Activated CD8-positive, alpha-beta T cell treated with anti-CD3 and anti-CD28 coated beads for 36 hours (primary cell): ENCODE data around the gene VPS37C. TPM values are rescaled to one million over a fixed set of nuclear protein-coding genes. Genes with fewer than 3 reads are reported as not detected.
A peak's percentile ranks its signal among the peaks of the same experiment; 100 is the strongest.
"Not testable (repeated sequence)": the region's sequence is repeated elsewhere in the genome, so short reads cannot be mapped to it uniquely, and the experiment has no call there.

Experiments
- ATAC-seq: fragments of 200-7000 bp; cut with Tn5 transposase; one replicate; pipeline ENCODE4 v1.10.0; 2021; ENCODE audit warnings: mild to moderate bottlenecking, moderate library complexity
- CTCF ChIA-PET: fragments of 350-600 bp; sonication (Branson Sonifier 250); formaldehyde crosslinking; loops from one replicate; lab custom pipeline; 2021; ENCODE audit warnings: antibody characterized with exemption; lab: Charles Lee
- POLR2A ChIA-PET: fragments of 350-600 bp; sonication (Branson Sonifier 250); formaldehyde crosslinking; loops from one replicate; lab custom pipeline; 2021; ENCODE audit warnings: antibody characterized with exemption; lab: Charles Lee
- DNase-seq: peaks from one replicate; pipeline ENCODE4 v3.0.0-alpha.2; 2020
- H3K27ac Mint-ChIP-seq: one replicate; pipeline ENCODE4 v1.8.0; 2021; ENCODE audit warnings: mild to moderate bottlenecking, mixed read lengths
- H3K27me3 Mint-ChIP-seq: one replicate; pipeline ENCODE4 v1.8.0; 2021; ENCODE audit warnings: mixed read lengths
- H3K36me3 Mint-ChIP-seq: one replicate; pipeline ENCODE4 v1.8.0; 2021; ENCODE audit warnings: low read depth, mixed read lengths
- H3K4me1 Mint-ChIP-seq: one replicate; pipeline ENCODE4 v1.8.0; 2021; ENCODE audit warnings: low read depth, mixed read lengths
- H3K4me3 Mint-ChIP-seq: one replicate; pipeline ENCODE4 v1.8.0; 2021; ENCODE audit warnings: mild to moderate bottlenecking, moderate library complexity, mixed read lengths
- H3K9me3 Mint-ChIP-seq: one replicate; pipeline ENCODE4 v1.8.0; 2021; ENCODE audit warnings: mixed read lengths
- intact Hi-C: fragments of 100-400 bp; cut with micrococcal nuclease; formaldehyde crosslinking; loops from one replicate; pipeline ENCODE4 v1.10.0; 2022
- total RNA-seq, 2 experiments: library from RNA; stranded (reverse); gene quantifications; one replicate each; pipeline ENCODE4 v1.2.3, GENCODE V29; 2021
- TF ChIP-seq, protein P1 (sequence below): fragments of 200-600 bp; IDR thresholded peaks from one replicate; pipeline ENCODE4 v1.8.0; 2022; ENCODE audit warnings: antibody characterized with exemption, mild to moderate bottlenecking

The VPS37C gene
- total RNA-seq, result 1 to 10 TPM; 6.6 to 7.2 TPM

DNA sequence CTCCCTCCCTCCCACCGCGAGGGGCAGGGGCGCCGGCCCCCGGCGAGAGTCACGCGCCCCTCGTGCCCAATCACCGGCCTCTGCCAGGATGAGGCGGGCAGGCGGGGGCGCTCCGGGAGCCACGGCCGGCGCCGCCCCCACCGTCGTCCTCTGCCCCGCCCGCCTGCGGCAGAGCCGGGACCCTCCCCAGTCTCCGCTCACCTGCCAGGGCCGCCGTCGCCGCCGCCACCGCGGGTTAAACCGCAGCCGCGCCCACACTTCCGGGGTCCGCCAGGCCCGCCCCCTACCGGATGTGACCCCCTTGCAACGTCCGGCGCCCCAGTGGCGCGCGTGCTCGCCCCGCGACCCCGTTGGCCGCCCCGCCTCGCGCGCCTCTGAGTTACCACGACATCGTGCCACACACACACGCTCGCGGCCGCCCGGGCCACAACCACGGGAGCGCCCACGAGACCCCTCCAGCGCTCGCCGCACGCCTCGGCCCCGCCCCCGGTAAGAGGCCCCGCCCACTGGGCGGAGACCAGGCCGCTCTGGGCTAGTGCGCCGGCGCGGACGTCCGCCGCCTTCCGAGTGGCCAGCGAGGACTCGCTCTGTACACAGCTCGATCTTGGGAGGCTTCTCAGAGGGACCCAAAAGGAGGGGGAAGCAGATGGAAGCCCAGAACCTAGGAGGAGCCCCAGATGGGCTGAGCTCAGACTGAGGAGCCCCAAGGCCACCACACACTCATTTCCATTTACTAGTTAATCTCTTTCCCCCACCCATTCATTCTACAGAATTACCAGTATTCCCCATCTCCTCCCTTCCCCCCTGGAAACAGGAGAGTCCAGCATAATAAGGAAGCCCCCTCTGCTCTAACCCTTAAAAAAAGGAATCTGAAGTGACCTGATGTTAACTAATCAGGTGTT, at the start of gene VPS37C:
Gene VPS37C (minus strand): TSS at position 237 of the 902 bp plus-strand sequence. CDS start 22,597 bp downstream, outside the sequence.
- ChIA-PET POLR2A (interaction anchor here (1.0 to 1.8 kb wide), 5 partner anchors 8 to 246 kb away, joined by 3 to 7 read pairs (median 4); partner anchors contain the start of gene SLC15A3), CTCF (interaction anchor here (1.0 to 1.8 kb wide), 2 partner anchors 26 to 49 kb away, joined by 3 to 6 read pairs; no protein-coding TSS in a partner anchor)
- H3K36me3 Mint-ChIP-seq, result peaks cover 2% of the 10 kb centered on the region

DNA sequence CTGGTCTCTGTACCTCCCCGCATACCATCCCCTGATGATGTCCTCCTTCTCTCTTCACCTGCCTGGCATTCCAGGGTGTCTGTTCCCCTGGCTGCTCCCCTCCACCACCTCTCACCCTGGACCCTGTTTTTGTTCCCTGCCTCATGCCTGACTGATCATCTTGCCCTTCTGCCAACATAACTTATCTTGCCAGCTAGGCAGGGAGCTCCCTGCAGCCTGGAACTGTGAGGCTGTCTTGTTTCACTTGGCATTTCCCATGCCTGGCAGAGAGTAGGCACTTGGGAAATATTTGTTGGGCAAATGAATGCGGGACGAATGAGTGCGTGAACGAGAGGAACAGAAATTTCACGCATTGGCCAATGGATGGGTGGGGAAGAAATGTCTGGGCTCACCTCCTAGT, 49.4 kb upstream of the VPS37C start:
- intact Hi-C loops, H3K36me3 Mint-ChIP-seq, H3K9me3 Mint-ChIP-seq, H3K27me3 Mint-ChIP-seq, ATAC-seq, DNase-seq, H3K27ac Mint-ChIP-seq, CTCF ChIA-PET, H3K4me3 Mint-ChIP-seq, POLR2A ChIA-PET, H3K4me1 Mint-ChIP-seq: not testable (repeated sequence)

More for the DNA sequence above, at the start of gene VPS37C:
- H3K27me3 Mint-ChIP-seq, result no peaks in the 10 kb centered on the region
- H3K4me3 Mint-ChIP-seq, result peak within 1 kb of the TSS; percentile 89
- intact Hi-C loops, result no loop called here
- ATAC-seq (peak; percentile 81), DNase-seq (peak; percentile 94)
- TF ChIP-seq, protein P1, sequence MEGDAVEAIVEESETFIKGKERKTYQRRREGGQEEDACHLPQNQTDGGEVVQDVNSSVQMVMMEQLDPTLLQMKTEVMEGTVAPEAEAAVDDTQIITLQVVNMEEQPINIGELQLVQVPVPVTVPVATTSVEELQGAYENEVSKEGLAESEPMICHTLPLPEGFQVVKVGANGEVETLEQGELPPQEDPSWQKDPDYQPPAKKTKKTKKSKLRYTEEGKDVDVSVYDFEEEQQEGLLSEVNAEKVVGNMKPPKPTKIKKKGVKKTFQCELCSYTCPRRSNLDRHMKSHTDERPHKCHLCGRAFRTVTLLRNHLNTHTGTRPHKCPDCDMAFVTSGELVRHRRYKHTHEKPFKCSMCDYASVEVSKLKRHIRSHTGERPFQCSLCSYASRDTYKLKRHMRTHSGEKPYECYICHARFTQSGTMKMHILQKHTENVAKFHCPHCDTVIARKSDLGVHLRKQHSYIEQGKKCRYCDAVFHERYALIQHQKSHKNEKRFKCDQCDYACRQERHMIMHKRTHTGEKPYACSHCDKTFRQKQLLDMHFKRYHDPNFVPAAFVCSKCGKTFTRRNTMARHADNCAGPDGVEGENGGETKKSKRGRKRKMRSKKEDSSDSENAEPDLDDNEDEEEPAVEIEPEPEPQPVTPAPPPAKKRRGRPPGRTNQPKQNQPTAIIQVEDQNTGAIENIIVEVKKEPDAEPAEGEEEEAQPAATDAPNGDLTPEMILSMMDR, result no peak
- peaks cover 3% of the 10 kb centered on the region for H3K9me3 Mint-ChIP-seq
- H3K4me1 Mint-ChIP-seq, result peaks cover 56% of the 10 kb centered on the region
- peak within 1 kb of the TSS; percentile 91 for H3K27ac Mint-ChIP-seq

DNA sequence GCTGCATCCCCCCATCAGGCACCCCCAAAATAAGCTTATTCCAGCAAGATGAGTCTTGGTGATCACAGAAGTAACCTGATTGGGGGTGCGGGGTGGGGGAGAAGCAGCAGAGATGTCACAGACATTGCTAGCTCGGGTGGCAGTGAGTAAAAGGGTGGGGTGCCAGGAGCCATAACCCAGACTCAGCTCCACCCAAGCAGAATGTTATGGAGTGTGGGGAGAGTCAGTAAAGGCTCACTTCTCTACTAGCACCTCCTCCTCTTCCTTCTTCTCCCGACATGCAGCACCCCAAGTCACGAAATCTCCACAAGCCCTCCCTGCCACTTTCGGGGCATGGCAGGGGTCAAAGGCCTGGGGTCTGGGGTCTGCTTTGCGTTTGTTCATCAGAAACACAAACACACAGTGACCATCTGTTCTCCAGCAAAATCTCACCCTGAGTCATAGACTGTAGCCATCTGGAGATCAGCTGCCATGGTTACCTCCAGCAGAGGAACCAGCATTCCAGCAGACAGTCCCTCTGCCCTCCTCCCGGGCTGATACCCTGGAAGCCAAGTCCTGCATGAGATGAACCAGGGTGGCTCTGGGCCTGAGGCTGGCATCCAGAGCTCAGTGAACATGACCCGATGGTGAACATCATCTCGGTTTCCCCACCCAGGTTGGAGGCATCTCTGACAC, 46.5 kb upstream of the VPS37C start:
- H3K36me3 Mint-ChIP-seq, ATAC-seq, H3K27me3 Mint-ChIP-seq, intact Hi-C loops, H3K9me3 Mint-ChIP-seq, H3K4me1 Mint-ChIP-seq, CTCF ChIA-PET, H3K4me3 Mint-ChIP-seq, POLR2A ChIA-PET, DNase-seq, H3K27ac Mint-ChIP-seq: not testable (repeated sequence)

DNA sequence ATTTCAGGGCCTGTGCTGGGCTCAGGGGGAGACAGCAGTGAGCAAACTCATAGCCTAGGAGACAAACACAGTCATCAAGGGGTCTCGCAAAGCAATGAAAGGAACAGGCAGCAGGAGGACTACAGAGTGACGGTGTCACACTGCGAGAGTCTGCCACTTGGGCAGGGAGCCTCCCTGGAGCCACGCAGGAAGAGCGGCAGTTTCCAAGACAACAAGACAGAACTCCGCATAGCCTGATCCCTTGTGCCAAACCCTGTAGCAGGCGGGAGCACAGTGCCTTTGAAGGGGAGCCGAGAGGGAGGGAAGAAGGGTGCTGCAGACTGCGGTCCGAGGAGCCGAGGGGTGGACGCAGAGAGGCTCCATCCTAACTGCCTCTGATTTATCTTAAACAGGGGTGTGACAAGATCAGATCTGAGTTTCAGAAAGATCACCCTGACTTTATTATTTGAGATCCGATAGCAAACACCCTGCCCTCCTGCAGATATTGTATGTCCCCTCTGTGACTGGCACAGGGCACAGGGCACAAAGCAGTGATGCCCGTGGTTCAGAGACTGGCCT, 43.4 kb upstream of the VPS37C start:
- ATAC-seq, DNase-seq, H3K9me3 Mint-ChIP-seq, H3K4me1 Mint-ChIP-seq, POLR2A ChIA-PET, H3K36me3 Mint-ChIP-seq, H3K27ac Mint-ChIP-seq, CTCF ChIA-PET, intact Hi-C loops, H3K4me3 Mint-ChIP-seq, H3K27me3 Mint-ChIP-seq: not testable (repeated sequence)

DNA sequence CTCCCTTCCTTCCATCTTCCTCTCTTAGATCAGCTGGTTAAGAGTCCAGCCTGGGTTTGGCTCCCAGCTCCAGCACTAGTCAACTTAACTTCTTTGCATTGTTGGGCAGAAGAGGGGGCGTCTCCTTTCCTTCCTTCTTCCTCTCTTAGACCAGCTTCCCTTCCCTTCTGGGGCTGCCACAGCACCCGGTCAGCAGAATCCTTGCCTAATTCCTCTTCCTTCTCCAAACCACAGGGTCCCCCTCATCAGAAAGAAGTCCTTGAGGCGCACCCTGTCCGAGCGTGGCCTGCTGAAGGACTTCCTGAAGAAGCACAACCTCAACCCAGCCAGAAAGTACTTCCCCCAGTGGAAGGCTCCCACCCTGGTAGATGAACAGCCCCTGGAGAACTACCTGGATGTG, 42.6 kb upstream of the VPS37C start:
- intact Hi-C loops, DNase-seq, H3K9me3 Mint-ChIP-seq, CTCF ChIA-PET, H3K4me1 Mint-ChIP-seq, H3K27ac Mint-ChIP-seq, H3K27me3 Mint-ChIP-seq, POLR2A ChIA-PET, H3K4me3 Mint-ChIP-seq, ATAC-seq, H3K36me3 Mint-ChIP-seq: not testable (repeated sequence)

DNA sequence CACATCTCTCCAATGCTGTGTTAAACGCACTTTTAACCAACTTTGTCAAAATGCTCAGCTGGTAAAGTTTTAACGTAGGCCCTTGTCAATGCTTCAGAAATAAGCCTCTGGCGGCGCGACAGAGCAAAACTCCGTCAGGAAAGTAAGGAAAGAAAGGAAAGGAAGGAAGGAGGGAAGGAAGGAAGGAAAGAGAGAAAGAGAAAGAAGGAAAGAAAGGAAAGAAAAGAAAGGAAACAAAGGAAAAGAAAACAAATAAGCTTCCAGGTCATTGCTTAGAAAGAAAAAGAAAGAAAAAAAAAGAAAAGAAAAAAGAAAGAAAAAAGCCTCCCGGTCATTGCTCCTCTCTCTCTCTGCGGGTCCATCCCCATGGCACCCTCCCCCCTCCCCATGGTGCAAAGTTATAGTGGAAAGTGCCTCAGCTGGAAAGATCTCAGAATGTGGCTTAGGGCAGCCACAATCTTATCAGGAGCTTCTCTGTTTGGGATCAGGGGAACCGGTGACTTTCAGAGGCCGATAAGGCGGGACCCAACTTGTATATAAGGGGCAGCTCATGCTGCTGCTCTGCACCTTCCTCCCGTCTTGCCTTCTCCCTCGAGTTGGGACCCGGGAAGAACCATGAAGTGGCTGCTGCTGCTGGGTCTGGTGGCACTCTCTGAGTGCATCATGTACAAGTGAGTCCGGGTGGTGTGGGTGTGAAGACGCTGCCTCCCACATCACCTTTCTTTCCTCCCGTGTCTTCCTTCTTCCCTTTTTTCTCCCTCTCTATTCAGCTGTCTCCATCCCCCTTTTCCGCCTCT, 41.9 kb upstream of the VPS37C start, which contains the start of gene PGA3:
Gene PGA3 (plus strand): TSS at position 566 of the 797 bp plus-strand sequence. CDS start 50 bp downstream, at position 616.
- H3K4me1 Mint-ChIP-seq, DNase-seq, CTCF ChIA-PET, H3K27me3 Mint-ChIP-seq, intact Hi-C loops, H3K27ac Mint-ChIP-seq, ATAC-seq, H3K4me3 Mint-ChIP-seq, H3K36me3 Mint-ChIP-seq, POLR2A ChIA-PET, H3K9me3 Mint-ChIP-seq: not testable (repeated sequence)
